ENCODE results near the gene USP46.

- no peak for TF ChIP-seq CTCF (IDR thresholded peaks at IDR 0.05)
- no peak for TF ChIP-seq ZFX (IDR thresholded peaks at IDR 0.05; ENCODE audit: borderline replicate concordance)
Measured at GRCh38 chr4:52676536-52676935, 17.4 kb upstream of the USP46 start.
